Measurements from ENCODE around the gene TTC23. TPM values are rescaled to one million over a fixed set of nuclear protein-coding genes. Genes with fewer than 3 reads are reported as not detected.

TTC23 gene
- polyA plus RNA-seq, 1 donor (not counting 4 experiments of a cell fraction or from before 2014, with no cell fraction given), result 6.7 TPM

DNA sequence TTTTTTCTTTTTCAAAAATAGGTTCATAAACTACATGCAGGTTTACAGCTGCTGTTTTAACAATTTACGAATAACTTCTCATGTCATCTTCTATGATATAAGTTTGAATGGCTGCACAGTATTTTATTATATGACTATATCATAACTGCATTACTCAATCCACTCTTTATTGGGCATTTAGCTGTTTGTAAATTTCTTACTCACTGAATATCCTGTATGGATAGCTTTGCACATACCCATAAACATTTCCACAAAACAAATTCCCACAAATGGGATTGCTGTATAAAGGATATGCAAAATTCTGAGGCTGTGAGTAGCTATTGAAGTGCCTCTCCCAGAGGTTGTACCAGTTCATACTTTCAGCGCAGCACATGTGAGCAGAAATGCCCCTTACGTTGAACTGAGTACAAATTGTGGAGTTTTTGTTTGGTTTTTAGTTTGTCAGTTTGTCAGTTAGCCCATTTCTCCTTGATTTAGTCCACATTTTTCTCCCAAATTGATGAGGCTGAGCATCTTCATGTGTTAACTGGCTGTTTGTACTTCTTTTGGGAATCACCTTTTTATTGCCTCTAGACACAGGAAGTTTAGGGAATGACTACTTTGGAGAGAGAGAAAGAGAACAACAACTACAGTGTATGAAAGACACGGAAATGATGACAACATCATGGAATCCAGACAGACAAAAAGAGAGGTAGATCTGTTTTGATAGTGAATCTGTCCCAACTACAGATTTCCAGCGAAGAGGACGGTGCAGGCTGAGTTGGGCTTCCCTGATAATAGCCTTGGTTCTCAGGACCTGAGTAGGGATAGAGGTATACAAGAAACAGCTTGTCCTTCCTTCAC is 24.8 kb downstream of the TTC23 start:
- Histone ChIP-seq H3K4me2 (ENCODE audit: control insufficient read depth, extremely low read depth, insufficient read depth, low read depth, low read length) (no peak overlapping the region), H2AFZ (ENCODE audit: control insufficient read depth, low read length) (no peak overlapping the region), H3K9me1 (ENCODE audit: control insufficient read depth, extremely low read depth, insufficient read depth, low read length) (no peaks in the 10 kb centered on the region), H3K9ac (ENCODE audit: control insufficient read depth, extremely low read depth, insufficient read depth, low read length) (no peak overlapping the region), H4K20me1 (ENCODE audit: control insufficient read depth, extremely low read depth, insufficient read depth, low read length) (no peaks in the 10 kb centered on the region), H3K27ac (ENCODE audit: control insufficient read depth, insufficient read depth, low read length) (no peak overlapping the region), H3K36me3 (ENCODE audit: control insufficient read depth in 2 of 2, extremely low read depth in 1 of 2, insufficient read depth in 2 of 2, low read length in 2 of 2) (peaks cover 0 to 17% of the 10 kb centered on the region in 2 experiments), H3K9me3 (ENCODE audit: control insufficient read depth, low read depth, low read length) (no peaks in the 10 kb centered on the region), H3K79me2 (ENCODE audit: control insufficient read depth, insufficient read depth, low read length) (no peaks in the 10 kb centered on the region), H3K4me3 (ENCODE audit: control insufficient read depth in 2 of 3, extremely low read depth in 1 of 3, insufficient read depth in 2 of 3, low read depth in 1 of 3, low read length in 3 of 3) (no peak overlapping the region), H3K4me1 (ENCODE audit: control insufficient read depth, extremely low read depth, insufficient read depth, low read length) (no peaks in the 10 kb centered on the region), H3K27me3 (ENCODE audit: control insufficient read depth, extremely low read depth, insufficient read depth, low read length) (no peaks in the 10 kb centered on the region)
- dilution Hi-C loops (cut with MboI; ENCODE audit: extremely low pct_ligation_motif_present, low sequenced_read_pairs), result no loop called here
- DNase-seq (ENCODE audit: low read depth, low spot score) (no peak), FAIRE-seq (peak; percentile 36)
- TF ChIP-seq, protein P1, sequence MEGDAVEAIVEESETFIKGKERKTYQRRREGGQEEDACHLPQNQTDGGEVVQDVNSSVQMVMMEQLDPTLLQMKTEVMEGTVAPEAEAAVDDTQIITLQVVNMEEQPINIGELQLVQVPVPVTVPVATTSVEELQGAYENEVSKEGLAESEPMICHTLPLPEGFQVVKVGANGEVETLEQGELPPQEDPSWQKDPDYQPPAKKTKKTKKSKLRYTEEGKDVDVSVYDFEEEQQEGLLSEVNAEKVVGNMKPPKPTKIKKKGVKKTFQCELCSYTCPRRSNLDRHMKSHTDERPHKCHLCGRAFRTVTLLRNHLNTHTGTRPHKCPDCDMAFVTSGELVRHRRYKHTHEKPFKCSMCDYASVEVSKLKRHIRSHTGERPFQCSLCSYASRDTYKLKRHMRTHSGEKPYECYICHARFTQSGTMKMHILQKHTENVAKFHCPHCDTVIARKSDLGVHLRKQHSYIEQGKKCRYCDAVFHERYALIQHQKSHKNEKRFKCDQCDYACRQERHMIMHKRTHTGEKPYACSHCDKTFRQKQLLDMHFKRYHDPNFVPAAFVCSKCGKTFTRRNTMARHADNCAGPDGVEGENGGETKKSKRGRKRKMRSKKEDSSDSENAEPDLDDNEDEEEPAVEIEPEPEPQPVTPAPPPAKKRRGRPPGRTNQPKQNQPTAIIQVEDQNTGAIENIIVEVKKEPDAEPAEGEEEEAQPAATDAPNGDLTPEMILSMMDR (optimal IDR thresholded peaks at IDR 0.05 in 1 of 3, IDR thresholded peaks at IDR 0.05 in 1 of 3, conservative IDR thresholded peaks at IDR 0.05 in 1 of 3; ENCODE audit: extremely low read depth in 1 of 3, insufficient read depth in 2 of 3, low read length in 3 of 3), result no peak
- TF ChIP-seq EZH2 (IDR thresholded peaks at IDR 0.05; ENCODE audit: low read length), result no peak

DNA sequence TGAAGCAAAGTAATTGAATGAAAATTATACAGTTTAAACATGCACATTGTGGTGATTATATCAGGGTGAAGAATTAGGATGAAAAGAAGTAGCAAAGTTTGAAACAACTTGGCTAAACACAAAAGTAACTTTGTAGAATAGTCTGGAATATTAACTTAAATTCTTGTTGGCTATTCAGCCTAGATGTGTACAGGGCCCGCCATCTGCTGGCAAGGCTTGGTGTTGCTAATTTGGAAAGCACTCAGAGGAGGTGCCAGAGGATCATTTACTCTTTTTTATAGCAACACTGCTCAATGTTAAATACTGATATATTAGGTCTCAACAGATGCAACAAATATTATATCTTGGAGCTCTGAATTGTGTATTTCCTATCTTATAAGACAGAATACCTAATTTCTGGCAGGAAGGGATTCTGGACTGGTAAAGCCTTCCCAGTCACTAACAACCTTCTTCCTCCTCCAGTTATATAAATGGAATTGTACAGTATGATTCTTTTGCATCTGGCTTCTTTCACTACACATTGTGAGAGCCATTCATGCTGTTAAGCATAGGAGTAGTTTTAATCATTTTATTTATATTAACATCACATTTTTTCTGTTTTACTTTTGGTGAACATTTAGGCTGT is 36.1 kb downstream of the TTC23 start:
- no peak for TF ChIP-seq EZH2 (IDR thresholded peaks at IDR 0.05; ENCODE audit: low read length)
- TF ChIP-seq, protein P1 (optimal IDR thresholded peaks at IDR 0.05 in 1 of 3, IDR thresholded peaks at IDR 0.05 in 1 of 3, conservative IDR thresholded peaks at IDR 0.05 in 1 of 3; ENCODE audit: extremely low read depth in 1 of 3, insufficient read depth in 2 of 3, low read length in 3 of 3), result peak; percentile 73 to 77 (median 77)
- Histone ChIP-seq H3K9ac (ENCODE audit: control insufficient read depth, extremely low read depth, insufficient read depth, low read length) (no peak overlapping the region), H3K79me2 (ENCODE audit: control insufficient read depth, insufficient read depth, low read length) (no peaks in the 10 kb centered on the region), H3K27ac (ENCODE audit: control insufficient read depth, insufficient read depth, low read length) (no peak overlapping the region), H3K4me1 (ENCODE audit: control insufficient read depth, extremely low read depth, insufficient read depth, low read length) (no peaks in the 10 kb centered on the region), H3K9me3 (ENCODE audit: control insufficient read depth, low read depth, low read length) (no peaks in the 10 kb centered on the region), H4K20me1 (ENCODE audit: control insufficient read depth, extremely low read depth, insufficient read depth, low read length) (no peaks in the 10 kb centered on the region), H3K9me1 (ENCODE audit: control insufficient read depth, extremely low read depth, insufficient read depth, low read length) (no peaks in the 10 kb centered on the region), H3K4me3 (ENCODE audit: control insufficient read depth in 2 of 3, extremely low read depth in 1 of 3, insufficient read depth in 2 of 3, low read depth in 1 of 3, low read length in 3 of 3) (no peak overlapping the region), H3K27me3 (ENCODE audit: control insufficient read depth, extremely low read depth, insufficient read depth, low read length) (no peaks in the 10 kb centered on the region), H3K36me3 (ENCODE audit: control insufficient read depth in 2 of 2, extremely low read depth in 1 of 2, insufficient read depth in 2 of 2, low read length in 2 of 2) (peaks cover 0 to 11% of the 10 kb centered on the region in 2 experiments), H2AFZ (ENCODE audit: control insufficient read depth, low read length) (no peak overlapping the region), H3K4me2 (ENCODE audit: control insufficient read depth, extremely low read depth, insufficient read depth, low read depth, low read length) (no peak overlapping the region)
- peak; percentile 26 for FAIRE-seq
- dilution Hi-C loops (cut with MboI; ENCODE audit: extremely low pct_ligation_motif_present, low sequenced_read_pairs), result no loop called here
- no peak for DNase-seq (ENCODE audit: low read depth, low spot score)
